HEK293T (cell line): ENCODE results near the gene UQCRC2.

Experiments
- ARNT ChIP-seq: fragments of 450-650 bp; IDR thresholded peaks from 2 replicates; pipeline ENCODE4 v1.6.1; 2017; ENCODE audit warnings: mild to moderate bottlenecking
- BHLHE40 ChIP-seq: fragments of 450-650 bp; IDR thresholded peaks from 2 replicates; pipeline ENCODE4 v1.6.1; 2016; ENCODE audit warnings: mild to moderate bottlenecking, moderate library complexity, borderline replicate concordance
- CTBP1 ChIP-seq: fragments of 450-650 bp; IDR thresholded peaks from 2 replicates; pipeline ENCODE4 v1.6.1; 2016; ENCODE audit warnings: borderline replicate concordance
- ELF4 ChIP-seq: fragments of 450-650 bp; IDR thresholded peaks from 2 replicates; pipeline ENCODE4 v1.6.1; 2017; ENCODE audit warnings: antibody characterized with exemption
- FOXA1 ChIP-seq: fragments of 450-650 bp; IDR thresholded peaks from 2 replicates; pipeline ENCODE4 v1.6.1; 2016; ENCODE audit warnings: mild to moderate bottlenecking
- FOXK2 ChIP-seq: fragments of 450-650 bp; IDR thresholded peaks from 2 replicates; pipeline ENCODE4 v1.6.1; 2016; ENCODE audit warnings: mild to moderate bottlenecking
- FOXM1 ChIP-seq: fragments of 450-650 bp; IDR thresholded peaks from 2 replicates; pipeline ENCODE4 v1.6.1; 2017; ENCODE audit warnings: mild to moderate bottlenecking, borderline replicate concordance
- LEF1 ChIP-seq: fragments of 450-650 bp; IDR thresholded peaks from 2 replicates; pipeline ENCODE4 v1.6.1; 2017; ENCODE audit warnings: mild to moderate bottlenecking, borderline replicate concordance
- PKNOX1 ChIP-seq: fragments of 450-650 bp; IDR thresholded peaks from 2 replicates; pipeline ENCODE4 v1.6.1; 2016
- SP1 ChIP-seq: fragments of 450-650 bp; IDR thresholded peaks from 2 replicates; pipeline ENCODE4 v1.6.1; 2017
- SUZ12 ChIP-seq: fragments of 450-650 bp; IDR thresholded peaks from 2 replicates; pipeline ENCODE4 v1.6.1; 2016; ENCODE audit warnings: mild to moderate bottlenecking
- TARDBP ChIP-seq: fragments of 450-650 bp; IDR thresholded peaks from 2 replicates; pipeline ENCODE4 v1.6.1; 2016

GRCh38 chr16:21989133-21989532, 36.0 kb downstream of the UQCRC2 start:
- TF ChIP-seq TARDBP (no peak), FOXA1 (no peak), SP1 (no peak), LEF1 (no peak), BHLHE40 (no peak), FOXM1 (no peak), SUZ12 (no peak), FOXK2 (no peak), CTBP1 (no peak), ELF4 (no peak), ARNT (no peak), PKNOX1 (no peak)
